Activated T-helper 1 cell treated with anti-CD3 and anti-CD28 coated beads, Interleukin-12 subunit alpha, Interleukin-12 subunit beta, Interleukin-2, Interleukin-4 antibody, amounts not matched to agents 30 ng/mL and 10 ng/mL and 1 ng/mL, durations not matched to agents 14 hours and 24 hours and 36 hours (primary cell): ENCODE data around the gene NELFB. TPM values are rescaled to one million over a fixed set of nuclear protein-coding genes. Genes with fewer than 3 reads are reported as not detected.

Experiments used
- DNase-seq: peaks from one replicate; pipeline ENCODE4 v3.0.0; 2021; ENCODE audit warnings: low spot score
- H3K27ac Mint-ChIP-seq: one replicate; pipeline ENCODE4 v1.8.0; 2021; ENCODE audit warnings: mild to moderate bottlenecking, mixed read lengths
- H3K27me3 Mint-ChIP-seq: one replicate; pipeline ENCODE4 v1.8.0; 2022; ENCODE audit warnings: mild to moderate bottlenecking, moderate library complexity, mixed read lengths; ENCODE audit not compliant: insufficient read depth
- H3K36me3 Mint-ChIP-seq: one replicate; pipeline ENCODE4 v1.8.0; 2021; ENCODE audit warnings: low read depth, mixed read lengths
- H3K4me1 Mint-ChIP-seq: one replicate; pipeline ENCODE4 v1.8.0; 2021; ENCODE audit warnings: low read depth, mixed read lengths
- H3K4me3 Mint-ChIP-seq: one replicate; pipeline ENCODE4 v1.8.0; 2021; ENCODE audit warnings: mild to moderate bottlenecking, moderate library complexity, mixed read lengths
- H3K9me3 Mint-ChIP-seq: one replicate; pipeline ENCODE4 v1.8.0; 2021; ENCODE audit warnings: mixed read lengths
- intact Hi-C: fragments of 100-400 bp; cut with micrococcal nuclease; formaldehyde crosslinking; loops from one replicate; pipeline ENCODE4 v1.15.1; 2024
- total RNA-seq: library from RNA; stranded (reverse); gene quantifications from 2 replicates; pipeline ENCODE4 v1.2.3, GENCODE V29; 2022

NELFB gene
- total RNA-seq, 1 donor from 2014 or later: 70.8 TPM

GRCh38 chr9:137294091-137294680 lies 39.1 kb downstream of the NELFB start:
- Mint-ChIP-seq H3K9me3 (no peaks in the 10 kb centered on the region), H3K4me1 (peaks cover 4% of the 10 kb centered on the region), H3K27me3 (peaks cover 37% of the 10 kb centered on the region), H3K36me3 (no peaks in the 10 kb centered on the region), H3K4me3 (peak overlapping the region; percentile 49), H3K27ac (peak overlapping the region; percentile 34)
- intact Hi-C loops: loop anchor here (1.0 kb wide), 2 partner anchors 8 to 151 kb away; partner anchors contain the start of gene NRARP
- no peak for DNase-seq

GRCh38 chr9:137294681-137295237 lies 39.6 kb downstream of the NELFB start:
- DNase-seq: no peak

GRCh38 chr9:137295238-137295811 lies 40.2 kb downstream of the NELFB start:
- Mint-ChIP-seq H3K9me3 (no peaks in the 10 kb centered on the region), H3K4me1 (peaks cover 8% of the 10 kb centered on the region), H3K4me3 (no peak overlapping the region), H3K27me3 (peaks cover 46% of the 10 kb centered on the region), H3K27ac (no peak overlapping the region), H3K36me3 (no peaks in the 10 kb centered on the region)
- intact Hi-C loops: loop anchor here (1.0 kb wide), 1 partner anchor 112 kb away; no protein-coding TSS in a partner anchor
- DNase-seq: peak; percentile 42

More at GRCh38 chr9:137294681-137295237, 39.6 kb downstream of the NELFB start:
- Mint-ChIP-seq H3K27ac (peak overlapping the region; percentile 34), H3K4me1 (peaks cover 5% of the 10 kb centered on the region), H3K36me3 (no peaks in the 10 kb centered on the region), H3K27me3 (peaks cover 40% of the 10 kb centered on the region), H3K9me3 (no peaks in the 10 kb centered on the region), H3K4me3 (peak overlapping the region; percentile 49)
- intact Hi-C loops: loop anchor here (1.0 kb wide), 3 partner anchors 8 to 151 kb away; partner anchors contain the start of gene NRARP

GRCh38 chr9:137295849-137296669 lies 40.9 kb downstream of the NELFB start:
- Mint-ChIP-seq H3K9me3 (no peaks in the 10 kb centered on the region), H3K27ac (peak overlapping the region; percentile 63), H3K36me3 (no peaks in the 10 kb centered on the region), H3K27me3 (peaks cover 49% of the 10 kb centered on the region), H3K4me3 (peak overlapping the region; percentile 60), H3K4me1 (peaks cover 13% of the 10 kb centered on the region)
- no peak for DNase-seq
- intact Hi-C loops: loop anchor here (1.0 kb wide), 1 partner anchor 111 kb away; no protein-coding TSS in a partner anchor

- Mint-ChIP-seq H3K36me3 (no peaks in the 10 kb centered on the region), H3K4me3 (peak overlapping the region; percentile 60), H3K4me1 (peaks cover 13% of the 10 kb centered on the region), H3K27ac (peak overlapping the region; percentile 63), H3K27me3 (peaks cover 49% of the 10 kb centered on the region), H3K9me3 (no peaks in the 10 kb centered on the region)
- intact Hi-C loops: no loop called here
- DNase-seq: no peak
Measured at GRCh38 chr9:137296670-137297664, 41.8 kb downstream of the NELFB start.

- Mint-ChIP-seq H3K9me3 (no peaks in the 10 kb centered on the region), H3K27me3 (peaks cover 47% of the 10 kb centered on the region), H3K36me3 (no peaks in the 10 kb centered on the region), H3K4me1 (peaks cover 13% of the 10 kb centered on the region), H3K27ac (no peak overlapping the region), H3K4me3 (no peak overlapping the region)
- intact Hi-C loops: no loop called here
- DNase-seq: no peak
Measured at GRCh38 chr9:137297966-137298365, 42.8 kb downstream of the NELFB start.

- H3K4me3 Mint-ChIP-seq: no peak overlapping the region
- no peaks in the 10 kb centered on the region for H3K9me3 Mint-ChIP-seq
- intact Hi-C loops: no loop called here
- no peak overlapping the region for H3K27ac Mint-ChIP-seq
- peaks cover 13% of the 10 kb centered on the region for H3K4me1 Mint-ChIP-seq
- H3K36me3 Mint-ChIP-seq: no peaks in the 10 kb centered on the region
- peaks cover 42% of the 10 kb centered on the region for H3K27me3 Mint-ChIP-seq
- DNase-seq: no peak
Measured at GRCh38 chr9:137298401-137299202, 43.5 kb downstream of the NELFB start.

- no peaks in the 10 kb centered on the region for H3K36me3 Mint-ChIP-seq
- intact Hi-C loops: no loop called here
- H3K4me3 Mint-ChIP-seq: no peak overlapping the region
- peaks cover 43% of the 10 kb centered on the region for H3K27me3 Mint-ChIP-seq
- H3K4me1 Mint-ChIP-seq: peaks cover 13% of the 10 kb centered on the region
- no peaks in the 10 kb centered on the region for H3K9me3 Mint-ChIP-seq
- no peak overlapping the region for H3K27ac Mint-ChIP-seq
- DNase-seq: no peak
Measured at GRCh38 chr9:137299203-137299565, 44.1 kb downstream of the NELFB start.

GRCh38 chr9:137299938-137300337 lies 44.8 kb downstream of the NELFB start:
- H3K4me1 Mint-ChIP-seq: peaks cover 9% of the 10 kb centered on the region
- no peak overlapping the region for H3K27ac Mint-ChIP-seq
- H3K36me3 Mint-ChIP-seq: no peaks in the 10 kb centered on the region
- H3K4me3 Mint-ChIP-seq: peak overlapping the region; percentile 71
- DNase-seq: no peak
- intact Hi-C loops: no loop called here
- no peaks in the 10 kb centered on the region for H3K9me3 Mint-ChIP-seq
- peaks cover 37% of the 10 kb centered on the region for H3K27me3 Mint-ChIP-seq

GRCh38 chr9:137300567-137301080 lies 45.5 kb downstream of the NELFB start:
- no peaks in the 10 kb centered on the region for H3K36me3 Mint-ChIP-seq
- H3K4me1 Mint-ChIP-seq: peaks cover 9% of the 10 kb centered on the region
- no peak for DNase-seq
- no peaks in the 10 kb centered on the region for H3K9me3 Mint-ChIP-seq
- peak overlapping the region; percentile 87 for H3K4me3 Mint-ChIP-seq
- peak overlapping the region; percentile 71 for H3K27ac Mint-ChIP-seq
- intact Hi-C loops: no loop called here
- H3K27me3 Mint-ChIP-seq: peaks cover 37% of the 10 kb centered on the region
